ENCODE results near the gene ELFN1. TPM values are rescaled to one million over a fixed set of nuclear protein-coding genes. Genes with fewer than 3 reads are reported as not detected.
A peak's percentile ranks its signal among the peaks of the same experiment; 100 is the strongest.

The ELFN1 gene
- total RNA-seq, 2 donors from 2014 or later: 0.06 to 0.19 TPM

- Mint-ChIP-seq H3K27me3 (peaks cover 8% of the 10 kb centered on the region), H3K4me3 (no peak overlapping the region), H3K27ac (no peak overlapping the region), H3K4me1 (peaks cover 6% of the 10 kb centered on the region), H3K9me3 (no peaks in the 10 kb centered on the region), H3K36me3 (ENCODE audit: low read depth) (no peaks in the 10 kb centered on the region)
- no peak for ATAC-seq (replicated peaks)
Observed at GRCh38 chr7:1733908-1734730, 64.0 kb downstream of the ELFN1 start.

GRCh38 chr7:1735262-1735661 lies 65.2 kb downstream of the ELFN1 start:
- ATAC-seq (replicated peaks): no peak
- Mint-ChIP-seq H3K27ac (no peak overlapping the region), H3K36me3 (ENCODE audit: low read depth) (no peaks in the 10 kb centered on the region), H3K9me3 (no peaks in the 10 kb centered on the region), H3K4me1 (peaks cover 6% of the 10 kb centered on the region), H3K4me3 (no peak overlapping the region), H3K27me3 (peaks cover 8% of the 10 kb centered on the region)

- Mint-ChIP-seq H3K36me3 (ENCODE audit: low read depth) (no peaks in the 10 kb centered on the region), H3K27me3 (peaks cover 8% of the 10 kb centered on the region), H3K4me3 (no peak overlapping the region), H3K27ac (no peak overlapping the region), H3K9me3 (no peaks in the 10 kb centered on the region), H3K4me1 (peaks cover 6% of the 10 kb centered on the region)
- ATAC-seq (replicated peaks): no peak
Observed at GRCh38 chr7:1735806-1736483, 65.9 kb downstream of the ELFN1 start.

GRCh38 chr7:1736484-1736817 lies 66.4 kb downstream of the ELFN1 start:
- Mint-ChIP-seq H3K4me1 (peaks cover 6% of the 10 kb centered on the region), H3K27ac (no peak overlapping the region), H3K9me3 (no peaks in the 10 kb centered on the region), H3K27me3 (peaks cover 4% of the 10 kb centered on the region), H3K4me3 (no peak overlapping the region), H3K36me3 (ENCODE audit: low read depth) (no peaks in the 10 kb centered on the region)
- no peak for ATAC-seq (replicated peaks)

GRCh38 chr7:1736830-1737229 lies 66.8 kb downstream of the ELFN1 start:
- Mint-ChIP-seq H3K4me3 (no peak overlapping the region), H3K4me1 (peaks cover 6% of the 10 kb centered on the region), H3K36me3 (ENCODE audit: low read depth) (no peaks in the 10 kb centered on the region), H3K27me3 (peaks cover 4% of the 10 kb centered on the region), H3K9me3 (no peaks in the 10 kb centered on the region), H3K27ac (no peak overlapping the region)
- no peak for ATAC-seq (replicated peaks)

- H3K4me3 Mint-ChIP-seq: no peak overlapping the region
- peaks cover 4% of the 10 kb centered on the region for H3K27me3 Mint-ChIP-seq
- no peaks in the 10 kb centered on the region for H3K36me3 Mint-ChIP-seq (ENCODE audit: low read depth)
- no peak overlapping the region for H3K27ac Mint-ChIP-seq
- H3K4me1 Mint-ChIP-seq: peaks cover 6% of the 10 kb centered on the region
- ATAC-seq (replicated peaks): no peak
- no peaks in the 10 kb centered on the region for H3K9me3 Mint-ChIP-seq
Observed at GRCh38 chr7:1737523-1737922, 67.4 kb downstream of the ELFN1 start.

GRCh38 chr7:1737956-1738355 lies 67.9 kb downstream of the ELFN1 start:
- ATAC-seq (replicated peaks): no peak
- Mint-ChIP-seq H3K36me3 (ENCODE audit: low read depth) (no peaks in the 10 kb centered on the region), H3K9me3 (no peaks in the 10 kb centered on the region), H3K27me3 (peaks cover 4% of the 10 kb centered on the region), H3K4me1 (peaks cover 6% of the 10 kb centered on the region), H3K27ac (no peak overlapping the region), H3K4me3 (no peak overlapping the region)

- peak overlapping the region; percentile 46 for H3K27ac Mint-ChIP-seq
- no peak for ATAC-seq (replicated peaks)
- H3K27me3 Mint-ChIP-seq: peaks cover 4% of the 10 kb centered on the region
- peaks cover 6% of the 10 kb centered on the region for H3K4me1 Mint-ChIP-seq
- H3K36me3 Mint-ChIP-seq (ENCODE audit: low read depth): no peaks in the 10 kb centered on the region
- H3K4me3 Mint-ChIP-seq: no peak overlapping the region
- no peaks in the 10 kb centered on the region for H3K9me3 Mint-ChIP-seq
Observed at GRCh38 chr7:1738511-1738910, 68.4 kb downstream of the ELFN1 start.

- no peak for ATAC-seq (replicated peaks)
- H3K27ac Mint-ChIP-seq: peak overlapping the region; percentile 46
- H3K4me1 Mint-ChIP-seq: peaks cover 6% of the 10 kb centered on the region
- H3K27me3 Mint-ChIP-seq: peaks cover 4% of the 10 kb centered on the region
- H3K4me3 Mint-ChIP-seq: no peak overlapping the region
- no peaks in the 10 kb centered on the region for H3K36me3 Mint-ChIP-seq (ENCODE audit: low read depth)
- H3K9me3 Mint-ChIP-seq: no peaks in the 10 kb centered on the region
Observed at GRCh38 chr7:1738956-1739355, 68.9 kb downstream of the ELFN1 start.

GRCh38 chr7:1739593-1739992 lies 69.5 kb downstream of the ELFN1 start:
- no peak overlapping the region for H3K27ac Mint-ChIP-seq

GRCh38 chr7:1740214-1740613 lies 70.1 kb downstream of the ELFN1 start:
- peaks cover 6% of the 10 kb centered on the region for H3K4me1 Mint-ChIP-seq
- no peak overlapping the region for H3K4me3 Mint-ChIP-seq
- ATAC-seq (replicated peaks): no peak
- no peaks in the 10 kb centered on the region for H3K9me3 Mint-ChIP-seq
- no peaks in the 10 kb centered on the region for H3K36me3 Mint-ChIP-seq (ENCODE audit: low read depth)
- no peak overlapping the region for H3K27ac Mint-ChIP-seq
- H3K27me3 Mint-ChIP-seq: peaks cover 4% of the 10 kb centered on the region

More at GRCh38 chr7:1739593-1739992, 69.5 kb downstream of the ELFN1 start:
- Mint-ChIP-seq H3K36me3 (ENCODE audit: low read depth) (no peaks in the 10 kb centered on the region), H3K4me3 (no peak overlapping the region), H3K27me3 (peaks cover 4% of the 10 kb centered on the region), H3K4me1 (peaks cover 6% of the 10 kb centered on the region), H3K9me3 (no peaks in the 10 kb centered on the region)
- ATAC-seq (replicated peaks): no peak

GRCh38 chr7:1741246-1741645 lies 71.2 kb downstream of the ELFN1 start:
- Mint-ChIP-seq H3K9me3 (no peaks in the 10 kb centered on the region), H3K27me3 (peaks cover 4% of the 10 kb centered on the region), H3K4me3 (peak overlapping the region; percentile 27)

GRCh38 chr7:1741751-1742554 lies 71.9 kb downstream of the ELFN1 start:
- H3K4me1 Mint-ChIP-seq: peaks cover 6% of the 10 kb centered on the region
- H3K4me3 Mint-ChIP-seq: peak overlapping the region; percentile 27
- H3K27me3 Mint-ChIP-seq: peaks cover 4% of the 10 kb centered on the region
- H3K27ac Mint-ChIP-seq: no peak overlapping the region
- peak; percentile 66 for ATAC-seq (replicated peaks)
- no peaks in the 10 kb centered on the region for H3K36me3 Mint-ChIP-seq (ENCODE audit: low read depth)
- H3K9me3 Mint-ChIP-seq: no peaks in the 10 kb centered on the region

More at GRCh38 chr7:1741246-1741645, 71.2 kb downstream of the ELFN1 start:
- no peak for ATAC-seq (replicated peaks)
- Mint-ChIP-seq H3K27ac (no peak overlapping the region), H3K36me3 (ENCODE audit: low read depth) (no peaks in the 10 kb centered on the region), H3K4me1 (peaks cover 6% of the 10 kb centered on the region)

- Mint-ChIP-seq H3K27ac (no peak overlapping the region), H3K4me1 (peaks cover 6% of the 10 kb centered on the region), H3K36me3 (ENCODE audit: low read depth) (no peaks in the 10 kb centered on the region), H3K27me3 (peaks cover 4% of the 10 kb centered on the region), H3K9me3 (no peaks in the 10 kb centered on the region), H3K4me3 (peak overlapping the region; percentile 47)
- ATAC-seq (replicated peaks): peak; percentile 50
Observed at GRCh38 chr7:1742555-1743303, 72.7 kb downstream of the ELFN1 start.

Measured in activated T-helper 17 cell treated with anti-CD3 and anti-CD28 coated beads, Interleukin-2, amount 50 U/mL, for 72 hours (primary cell).